GM12865 (cell line): ENCODE results near the gene TMEM221.

Experiments
- DNase-seq: peaks from one replicate; pipeline ENCODE4 v3.0.0; 2010; ENCODE audit warnings: low read depth
- H3K4me3 ChIP-seq: 2 replicates; pipeline ENCODE4 v1.5.1; 2011; ENCODE audit warnings: mild to moderate bottlenecking, low read depth, low read length, control low read depth
- TF ChIP-seq, protein P1 (sequence below): IDR thresholded peaks from 2 replicates; pipeline ENCODE4 v1.5.1; 2011; ENCODE audit warnings: low read length, control low read depth, low read depth, inconsistent platforms; ENCODE audit not compliant: insufficient read depth; ENCODE audit errors: missing control alignments

Gene TMEM221

DNA sequence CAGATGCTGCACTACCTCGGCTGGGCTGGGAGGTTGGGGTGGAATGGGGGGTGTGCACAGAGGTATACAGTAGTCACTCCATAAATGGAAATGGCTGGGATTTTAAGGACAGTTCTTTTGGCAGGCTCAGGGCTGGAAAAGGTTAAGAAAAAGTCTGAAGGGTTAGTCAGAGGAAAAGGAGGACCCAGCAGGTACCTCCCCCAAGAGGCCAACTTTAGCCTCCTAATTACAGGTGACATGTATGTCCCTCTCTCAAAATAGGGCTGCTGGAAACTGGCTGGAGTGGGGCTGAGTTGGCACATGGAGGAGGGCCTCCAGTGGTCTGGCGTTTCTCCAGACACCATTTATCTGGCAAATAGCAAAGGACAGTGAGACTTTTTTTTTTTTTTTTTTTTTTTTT is 55.5 kb downstream of the TMEM221 start:
- TF ChIP-seq, protein P1, sequence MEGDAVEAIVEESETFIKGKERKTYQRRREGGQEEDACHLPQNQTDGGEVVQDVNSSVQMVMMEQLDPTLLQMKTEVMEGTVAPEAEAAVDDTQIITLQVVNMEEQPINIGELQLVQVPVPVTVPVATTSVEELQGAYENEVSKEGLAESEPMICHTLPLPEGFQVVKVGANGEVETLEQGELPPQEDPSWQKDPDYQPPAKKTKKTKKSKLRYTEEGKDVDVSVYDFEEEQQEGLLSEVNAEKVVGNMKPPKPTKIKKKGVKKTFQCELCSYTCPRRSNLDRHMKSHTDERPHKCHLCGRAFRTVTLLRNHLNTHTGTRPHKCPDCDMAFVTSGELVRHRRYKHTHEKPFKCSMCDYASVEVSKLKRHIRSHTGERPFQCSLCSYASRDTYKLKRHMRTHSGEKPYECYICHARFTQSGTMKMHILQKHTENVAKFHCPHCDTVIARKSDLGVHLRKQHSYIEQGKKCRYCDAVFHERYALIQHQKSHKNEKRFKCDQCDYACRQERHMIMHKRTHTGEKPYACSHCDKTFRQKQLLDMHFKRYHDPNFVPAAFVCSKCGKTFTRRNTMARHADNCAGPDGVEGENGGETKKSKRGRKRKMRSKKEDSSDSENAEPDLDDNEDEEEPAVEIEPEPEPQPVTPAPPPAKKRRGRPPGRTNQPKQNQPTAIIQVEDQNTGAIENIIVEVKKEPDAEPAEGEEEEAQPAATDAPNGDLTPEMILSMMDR, result no peak
- no peak overlapping the region for H3K4me3 ChIP-seq
- peak; percentile 18 for DNase-seq

DNA sequence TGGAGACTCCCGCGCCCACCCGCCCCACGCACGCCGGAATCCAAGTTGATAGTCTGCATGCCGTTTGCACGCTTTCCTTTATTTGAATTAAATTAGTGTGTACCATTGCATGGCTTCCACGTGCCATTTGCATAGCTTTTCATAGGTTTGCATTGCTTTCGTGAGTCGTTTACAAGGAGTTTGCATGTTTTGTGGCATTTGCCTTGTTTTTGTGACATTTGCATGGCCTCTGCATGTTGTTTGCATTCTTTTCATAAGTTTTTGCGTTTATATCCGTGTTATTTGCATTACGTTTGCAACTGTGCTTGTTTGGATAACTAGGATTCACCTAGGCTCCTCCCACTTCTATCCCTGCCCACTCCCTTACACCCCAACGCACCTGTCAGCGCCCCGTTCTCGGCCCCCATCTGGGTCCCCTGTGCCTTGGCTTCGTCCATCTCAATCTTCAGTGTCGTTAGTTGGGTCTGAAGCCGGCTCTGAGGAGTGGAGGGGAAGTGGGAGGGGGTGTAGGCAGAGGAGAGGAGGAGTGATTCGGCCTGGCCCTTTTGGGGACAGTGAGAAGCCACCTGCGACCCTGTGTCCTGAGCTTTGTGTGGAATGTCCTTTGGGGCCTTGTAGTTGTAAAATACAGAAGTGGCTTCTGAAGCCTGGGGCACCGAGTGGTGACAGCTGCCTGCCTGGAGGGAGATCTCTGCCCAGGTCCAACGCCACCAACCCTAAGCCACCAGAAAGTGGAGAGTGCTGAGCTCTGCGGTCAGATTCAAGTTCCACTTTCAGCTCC is 56.9 kb downstream of the TMEM221 start:
- peak overlapping the region; percentile 12 for H3K4me3 ChIP-seq
- TF ChIP-seq, protein P1, result no peak
- peak; percentile 31 for DNase-seq

DNA sequence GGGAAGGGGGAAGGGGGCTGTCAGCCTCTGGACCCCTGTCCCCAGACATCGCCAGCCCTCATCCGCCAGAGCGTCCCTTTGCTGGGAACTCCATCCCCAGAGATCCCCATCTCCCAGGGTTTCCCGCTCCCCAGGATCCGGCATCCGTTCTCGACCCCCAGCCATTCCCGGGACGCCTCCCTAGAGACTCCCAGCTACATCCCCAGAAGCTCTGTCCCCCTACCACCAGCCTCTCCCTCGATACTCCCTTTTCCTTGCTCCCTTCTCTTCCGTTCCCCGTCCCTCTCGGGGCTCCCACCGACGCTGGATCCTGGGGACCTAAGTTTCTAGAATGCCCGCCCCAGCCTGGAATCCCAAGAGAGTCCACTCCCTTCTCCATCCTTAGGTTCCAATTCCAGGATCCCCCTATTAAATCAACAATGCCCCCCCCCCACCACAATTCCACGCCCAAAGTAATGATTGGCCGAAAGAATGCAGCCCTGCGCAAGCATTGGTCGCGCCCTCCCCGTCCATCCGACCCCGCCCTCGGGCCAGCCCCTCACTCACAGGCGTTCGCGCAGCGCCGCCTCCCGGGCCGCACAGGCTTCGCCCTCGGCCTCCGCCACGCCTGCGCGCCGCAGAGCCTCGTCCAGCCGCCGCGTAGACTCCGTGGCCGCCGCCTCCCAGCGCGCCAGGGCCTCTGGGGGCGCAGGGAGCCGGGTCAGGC is 57.6 kb downstream of the TMEM221 start:
- TF ChIP-seq, protein P1, result peak; percentile 72
- peak overlapping the region; percentile 47 for H3K4me3 ChIP-seq
- peak; percentile 90 for DNase-seq

DNA sequence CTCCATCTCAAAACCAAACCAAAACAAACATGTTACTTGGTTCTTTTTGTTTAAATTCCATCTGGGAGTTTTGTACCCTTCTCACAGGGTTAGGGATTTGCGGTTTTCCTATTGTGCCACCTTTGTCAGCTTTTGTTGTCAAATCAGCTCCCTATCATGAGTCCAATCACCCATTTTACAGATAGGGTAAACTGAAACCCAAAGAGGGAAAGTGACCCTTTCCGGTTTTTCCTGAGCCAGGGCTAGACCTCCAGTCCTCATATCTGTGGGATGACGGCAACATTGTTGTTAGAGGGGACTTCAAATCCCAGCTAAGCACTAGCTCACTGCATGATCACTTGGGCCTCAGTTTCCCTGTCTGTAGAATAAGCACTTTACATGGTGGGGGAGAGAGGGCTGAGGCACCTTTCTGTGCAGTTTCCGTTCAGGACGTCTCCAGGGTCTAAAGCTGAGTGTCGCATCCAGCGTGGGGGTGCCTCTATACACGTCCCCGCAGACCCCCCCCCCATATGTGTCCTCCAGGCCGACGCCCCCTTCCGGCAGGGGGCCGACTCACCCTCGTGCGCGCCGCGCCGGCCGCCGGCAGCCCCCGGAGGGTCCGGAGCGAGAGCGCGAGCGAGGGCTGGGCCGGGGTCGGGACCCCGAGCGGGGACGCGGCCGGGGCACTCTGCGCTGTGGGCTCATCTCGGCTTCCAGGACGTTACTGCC is 58.4 kb downstream of the TMEM221 start:
- no peak for DNase-seq
- TF ChIP-seq, protein P1, result no peak
- H3K4me3 ChIP-seq, result no peak overlapping the region

DNA sequence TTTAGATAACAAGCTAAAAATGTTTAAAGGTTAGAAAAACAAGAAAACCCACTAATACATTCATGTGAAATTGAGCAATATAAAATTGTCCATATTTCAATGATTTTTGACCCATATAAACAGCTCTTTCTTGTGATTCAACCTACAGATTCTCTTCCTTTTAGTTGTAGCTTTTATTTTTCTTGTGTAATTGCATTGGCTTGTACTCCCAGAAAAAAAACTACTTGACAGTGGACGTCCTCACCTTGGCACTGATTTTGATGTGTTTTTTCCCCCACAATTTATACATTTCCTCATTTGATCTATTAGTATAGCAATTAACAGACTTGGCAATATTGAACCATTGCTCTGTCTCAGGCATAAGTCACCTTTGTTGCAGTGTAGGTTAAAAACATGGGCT is 59.2 kb downstream of the TMEM221 start:
- H3K4me3 ChIP-seq, result no peak overlapping the region
- TF ChIP-seq, protein P1, result no peak
- DNase-seq, result no peak

DNA sequence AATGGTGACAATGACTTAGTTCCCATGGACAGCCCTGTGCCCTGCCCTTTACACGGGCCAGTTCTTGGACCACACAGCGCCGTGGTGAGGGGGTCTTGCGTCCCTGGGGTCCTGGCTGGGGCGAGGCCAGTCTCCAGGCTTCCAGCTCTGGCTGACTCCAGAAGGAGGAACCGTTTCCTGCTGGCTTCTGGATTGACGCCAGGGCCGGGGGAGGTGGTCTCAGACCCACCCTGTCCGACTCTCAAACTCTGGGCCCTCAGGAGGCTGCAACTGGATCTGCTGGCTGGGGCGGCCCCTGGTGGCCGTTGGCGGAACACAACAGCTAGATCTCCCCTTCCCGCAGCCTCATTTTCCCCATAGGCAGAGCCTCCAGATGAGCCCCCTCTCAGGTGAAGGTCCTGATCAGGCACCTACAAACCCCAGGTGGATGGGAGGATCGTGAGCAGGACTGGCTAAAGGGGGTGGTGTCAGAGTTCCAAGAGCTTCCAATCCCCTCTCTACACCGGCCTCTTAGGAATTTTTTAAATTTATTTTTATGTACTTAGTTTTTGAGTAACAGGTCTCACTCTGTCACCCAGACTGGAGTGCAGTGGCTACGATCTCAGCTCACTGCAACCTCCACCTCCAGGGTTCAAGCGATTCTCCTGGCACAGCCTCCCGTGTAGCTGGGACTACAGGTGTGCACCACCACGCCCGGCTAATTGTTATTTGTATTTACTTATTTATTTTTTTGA is 62.4 kb downstream of the TMEM221 start:
- no peak overlapping the region for H3K4me3 ChIP-seq
- peak; percentile 71 for DNase-seq
- TF ChIP-seq, protein P1, result peak; percentile 95
